Measurements from ENCODE around the gene ADAD2.

The ADAD2 gene

DNA sequence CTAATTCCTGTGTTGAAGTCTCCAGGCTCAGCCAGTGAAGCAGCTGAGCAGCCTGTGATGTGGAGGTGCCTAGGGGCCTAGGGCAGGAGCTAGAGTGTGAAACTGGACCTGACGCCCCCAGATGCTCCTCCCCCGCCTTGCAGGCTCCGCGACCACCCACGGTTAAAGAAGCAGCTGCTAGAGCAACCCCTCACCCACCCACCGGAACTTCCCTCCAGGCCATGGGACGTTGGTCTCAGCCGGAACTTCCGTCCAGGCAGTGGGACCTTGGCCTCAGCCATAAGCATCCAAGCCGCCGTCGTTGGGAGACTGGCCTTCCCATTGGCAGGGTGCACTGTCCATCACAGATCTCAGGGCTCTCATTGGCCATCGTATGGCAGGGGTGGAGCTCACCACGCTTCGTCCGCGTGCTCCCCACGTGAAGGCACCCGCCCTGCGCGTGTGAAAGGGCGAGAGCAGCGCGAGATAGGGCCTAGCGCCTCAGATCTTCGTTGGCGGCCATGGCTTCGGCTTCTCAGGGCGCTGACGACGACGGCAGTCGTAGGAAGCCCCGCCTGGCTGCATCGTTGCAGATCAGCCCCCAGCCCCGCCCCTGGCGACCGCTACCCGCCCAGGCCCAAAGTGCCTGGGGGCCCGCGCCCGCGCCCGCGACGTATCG lies at the start of gene ADAD2:
ADAD2 (plus strand) TSS at position 427 of the 658 bp plus-strand sequence; CDS start at position 501, 74 bp downstream.
- no peak for DNase-seq (ENCODE audit: low spot score)

GRCh38 chr16:84143081-84143480 lies 47.9 kb upstream of the ADAD2 start:
- DNase-seq (ENCODE audit: low spot score), result no peak

GRCh38 chr16:84143784-84144199 lies 47.2 kb upstream of the ADAD2 start:
- DNase-seq (ENCODE audit: low spot score), result no peak

DNA sequence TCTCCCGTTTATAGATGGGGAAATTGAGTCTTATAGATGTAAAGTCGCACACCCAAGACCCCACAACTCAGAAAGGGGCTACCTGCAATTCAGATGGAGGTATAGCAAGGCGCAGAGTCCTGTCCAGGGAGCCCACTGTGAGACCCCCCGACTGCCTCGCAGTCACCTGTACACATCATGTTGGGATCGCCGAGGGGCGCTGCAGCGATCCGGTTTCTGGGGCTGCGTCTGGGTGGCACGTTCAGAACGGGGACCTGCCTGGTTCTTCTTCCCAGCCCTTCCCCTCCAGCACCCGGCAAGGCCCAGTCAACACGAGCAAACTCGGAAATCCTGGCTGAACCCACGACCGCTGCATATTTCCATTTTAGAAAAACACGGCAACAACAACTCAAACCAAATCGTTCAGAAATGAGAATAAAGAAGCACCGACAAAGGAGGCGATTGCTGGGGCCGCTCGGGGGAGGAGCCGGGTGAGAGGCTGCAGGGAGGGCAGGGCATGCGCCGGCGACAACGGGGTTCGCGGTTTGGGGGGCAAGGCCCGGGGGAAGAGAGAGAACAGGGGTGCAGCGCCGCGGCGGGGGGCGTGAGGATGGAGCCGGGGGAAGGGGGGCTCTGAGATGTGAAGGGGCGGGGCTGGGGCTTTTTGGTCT lies 46.6 kb upstream of the ADAD2 start:
- DNase-seq (ENCODE audit: low spot score), result no peak

DNA sequence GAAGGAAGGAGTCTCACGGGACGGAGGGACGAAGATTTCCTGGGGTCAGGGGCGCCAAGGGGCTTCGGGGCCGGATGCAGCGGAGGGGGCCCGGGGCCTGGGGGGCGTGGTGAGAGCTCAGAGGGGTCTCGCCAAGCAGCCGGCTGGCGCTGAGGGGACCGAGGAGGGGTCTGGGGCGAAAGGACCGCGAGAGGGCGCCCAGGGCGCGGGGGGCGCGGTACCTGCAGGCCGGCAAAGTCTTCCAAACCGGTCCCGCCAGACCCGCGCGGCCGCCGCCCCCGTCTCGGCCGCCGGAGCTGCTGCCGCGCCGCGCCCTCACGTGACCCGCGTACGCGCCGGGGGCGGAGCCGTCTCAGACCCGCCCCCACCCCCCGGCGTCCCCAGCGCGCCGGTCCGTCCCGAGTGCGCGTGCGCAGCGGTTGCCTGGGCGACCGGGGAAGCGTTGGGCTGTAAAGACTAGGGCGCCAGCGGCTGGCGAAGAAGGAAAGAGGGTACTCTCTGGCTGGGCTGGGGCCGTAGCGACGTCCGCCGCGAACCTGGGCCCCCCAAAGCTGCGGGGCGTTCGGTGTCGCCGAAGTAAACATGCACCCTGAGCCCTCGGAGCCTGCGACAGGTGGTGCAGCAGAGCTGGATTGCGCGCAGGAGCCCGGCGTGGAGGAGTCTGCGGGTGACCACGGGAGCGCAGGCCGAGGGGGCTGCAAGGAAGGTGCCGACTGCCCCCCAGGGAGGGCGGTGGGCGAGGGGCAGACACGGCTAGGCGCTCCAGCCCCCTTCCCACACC lies 45.9 kb upstream of the ADAD2 start, which contains the start of the genes DNAAF1 and HSDL1:
DNAAF1 (plus strand) TSS at position 450 of the 781 bp plus-strand sequence; CDS start at position 583, 133 bp downstream.
HSDL1 (minus strand) TSS at position 319 of the 781 bp plus-strand sequence. CDS start 13,856 bp downstream, outside the sequence.
- DNase-seq (ENCODE audit: low spot score), result peak; percentile 78

GRCh38 chr16:84150926-84151325 lies 40.0 kb upstream of the ADAD2 start:
- DNase-seq (ENCODE audit: low spot score), result peak; percentile 85

- no peak for DNase-seq (ENCODE audit: low spot score)
These were observed 37.2 kb upstream of the ADAD2 start for GRCh38 chr16:84153660-84154214.

DNA sequence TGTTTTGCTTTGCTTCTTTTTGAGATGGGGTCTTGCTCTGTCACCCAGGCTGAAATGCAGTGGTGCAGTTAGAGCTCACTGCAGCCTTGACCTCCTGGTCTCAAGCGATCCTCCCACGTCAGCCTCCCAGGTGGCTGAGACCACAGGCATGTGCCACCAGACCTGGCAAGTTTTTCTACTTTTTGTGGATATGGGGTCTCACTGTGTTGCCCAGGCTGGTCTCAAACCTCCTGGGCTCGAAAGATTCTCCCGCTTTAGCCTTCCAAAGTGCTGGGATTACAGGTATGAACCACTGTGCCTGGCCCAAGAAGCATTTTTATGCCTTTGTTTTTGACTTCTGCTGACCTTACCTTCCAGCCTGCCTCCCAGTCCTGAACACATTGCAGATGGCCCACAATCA lies 35.7 kb upstream of the ADAD2 start:
- DNase-seq (ENCODE audit: low spot score), result no peak

DNA sequence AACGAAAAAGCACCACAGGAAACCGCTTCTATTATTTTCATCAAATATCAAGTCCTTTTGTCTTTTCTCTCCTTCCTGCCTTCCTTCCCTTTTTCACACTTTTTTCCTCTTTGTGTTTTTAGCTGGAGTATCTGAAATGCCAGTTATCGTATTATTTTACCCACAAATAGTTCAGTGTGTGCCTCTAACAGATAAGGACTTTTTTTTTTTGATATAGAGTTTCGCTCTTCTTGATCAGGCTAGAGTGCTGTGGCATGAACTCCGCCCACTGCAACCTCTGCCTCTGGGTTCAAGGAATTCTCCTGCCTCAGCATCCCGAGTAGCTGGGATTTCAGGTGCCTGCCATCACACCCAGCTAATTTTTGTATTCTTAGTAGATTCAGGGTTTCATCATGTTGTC lies 35.2 kb upstream of the ADAD2 start:
- no peak for DNase-seq (ENCODE audit: low spot score)

GRCh38 chr16:84156342-84156784 lies 34.6 kb upstream of the ADAD2 start:
- DNase-seq (ENCODE audit: low spot score), result no peak

- DNase-seq (ENCODE audit: low spot score), result no peak
These were observed 31.9 kb upstream of the ADAD2 start for GRCh38 chr16:84159007-84159406.

GRCh38 chr16:84159800-84160199 lies 31.2 kb upstream of the ADAD2 start:
- DNase-seq (ENCODE audit: low spot score), result no peak

DNA sequence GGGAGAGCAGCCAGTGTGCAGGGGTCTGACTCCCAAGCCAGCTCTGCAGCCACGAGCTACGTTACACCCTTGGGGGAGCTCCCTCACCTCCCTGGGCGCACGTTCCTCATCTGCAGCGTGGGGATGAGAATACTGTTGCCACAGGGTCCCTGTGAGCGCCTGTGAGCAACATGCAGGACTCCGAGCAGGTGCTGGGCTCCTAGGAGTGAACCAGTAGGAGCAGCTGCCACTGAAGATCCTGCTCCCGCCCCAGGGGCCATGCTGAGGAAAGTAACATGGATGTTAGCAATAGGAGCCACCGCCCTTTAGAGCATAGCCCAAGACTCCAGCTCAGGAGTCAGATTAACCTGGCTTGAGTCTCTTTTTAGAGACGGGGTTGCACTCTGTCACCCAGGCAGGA lies 29.9 kb upstream of the ADAD2 start:
- DNase-seq (ENCODE audit: low spot score), result no peak

GRCh38 chr16:84161801-84162200 lies 29.2 kb upstream of the ADAD2 start:
- no peak for DNase-seq (ENCODE audit: low spot score)

- DNase-seq (ENCODE audit: low spot score), result no peak
These were observed 25.2 kb upstream of the ADAD2 start for GRCh38 chr16:84165746-84166145.

DNA sequence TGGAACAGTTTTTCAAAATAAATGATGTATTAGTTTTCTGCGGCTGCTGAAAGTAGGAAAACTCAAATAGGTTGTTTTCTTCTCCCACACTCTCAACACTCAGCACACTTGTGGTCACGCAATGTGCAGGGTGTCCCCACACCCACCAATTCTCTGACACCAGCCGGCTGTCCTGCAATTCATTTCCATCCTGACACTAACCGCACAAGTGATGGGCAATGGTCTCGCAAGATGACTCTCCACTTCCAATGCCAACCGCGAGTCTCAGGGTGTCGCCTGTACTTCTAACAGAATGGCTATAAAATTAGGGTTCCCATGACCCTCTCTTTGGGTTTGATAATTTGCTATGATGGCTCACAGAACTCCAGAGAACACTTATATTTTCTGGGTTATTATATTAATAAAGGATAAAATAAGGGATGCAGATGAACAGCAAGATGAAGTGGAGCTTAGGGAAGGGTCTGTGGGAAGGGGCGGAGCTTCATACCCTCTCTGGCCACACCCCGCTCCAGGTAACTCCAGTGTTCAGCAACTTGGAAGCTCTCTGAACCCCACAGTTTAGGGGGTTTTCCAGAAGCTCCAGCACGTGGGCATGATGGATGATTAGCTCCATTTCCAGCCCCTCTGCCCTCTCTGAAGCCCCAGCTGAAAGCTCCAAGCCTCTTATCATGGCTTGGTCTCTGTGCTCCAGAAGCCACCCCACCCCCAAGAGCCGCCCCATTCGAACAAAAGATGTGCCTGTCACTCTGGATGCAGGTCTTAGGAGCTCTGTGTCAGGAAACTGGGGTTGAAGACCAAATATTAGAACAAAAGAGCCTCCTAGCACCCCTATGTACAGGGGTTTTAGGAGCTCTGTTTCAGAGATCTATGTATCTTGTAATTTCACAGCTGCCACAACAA lies 23.9 kb upstream of the ADAD2 start:
- no peak for DNase-seq (ENCODE audit: low spot score)

- DNase-seq (ENCODE audit: low spot score), result no peak
These were observed 21.1 kb upstream of the ADAD2 start for GRCh38 chr16:84169765-84170310.

DNA sequence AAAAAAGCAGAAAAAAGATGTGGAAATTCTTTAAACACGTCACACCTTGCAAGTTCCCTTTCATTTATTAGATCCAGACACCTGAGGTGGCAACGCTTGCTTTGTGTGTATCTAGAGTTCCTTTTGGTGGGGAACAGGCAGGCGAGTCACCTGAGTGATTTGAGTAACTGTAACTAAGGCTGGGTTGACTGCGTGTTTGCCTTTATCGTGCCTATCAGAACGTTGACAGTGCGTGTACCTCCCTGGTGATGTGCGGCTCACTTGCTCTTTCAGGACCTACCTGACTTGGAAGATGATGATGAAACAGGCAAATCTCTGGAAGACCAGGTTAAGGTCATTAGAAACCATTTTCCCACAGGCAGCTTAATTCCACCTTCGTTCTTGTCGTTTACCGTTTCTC lies 16.6 kb upstream of the ADAD2 start:
- no peak for DNase-seq (ENCODE audit: low spot score)

DNA sequence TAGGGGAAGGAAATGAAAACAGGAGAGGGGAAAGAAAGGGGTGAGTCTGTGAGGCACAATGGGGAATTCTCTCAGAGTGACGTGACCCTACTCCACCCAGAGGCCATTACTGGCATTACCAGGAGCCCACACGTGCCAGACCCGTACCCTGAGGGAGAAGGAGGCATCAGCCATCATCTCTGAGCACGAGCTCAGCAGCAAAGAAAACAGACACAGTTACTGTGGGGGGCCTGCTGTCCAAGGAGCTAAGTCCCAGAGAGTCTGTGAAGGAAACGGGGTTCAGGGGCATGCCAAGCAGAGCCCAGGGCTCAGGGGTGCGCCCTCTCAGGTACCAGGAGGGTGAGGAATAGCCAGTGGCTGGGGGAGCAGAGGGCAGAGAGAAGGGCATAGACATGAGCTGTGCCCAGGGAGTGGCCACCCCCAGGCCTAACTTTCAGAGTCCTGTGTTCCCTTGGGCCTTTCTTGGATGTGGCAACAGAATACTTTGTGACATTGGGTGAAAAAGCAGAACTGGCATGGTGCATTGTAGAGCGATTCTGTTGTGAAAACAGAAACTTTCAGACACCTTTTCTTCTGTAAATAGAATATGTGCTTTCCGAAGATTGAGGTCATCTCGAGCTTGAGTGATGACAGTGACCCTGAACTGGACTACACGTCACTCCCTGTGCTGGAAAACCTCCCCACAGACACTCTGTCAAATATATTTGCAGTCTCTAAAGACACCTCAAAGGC lies 15.4 kb upstream of the ADAD2 start:
- no peak for DNase-seq (ENCODE audit: low spot score)
